ENCODE results near the gene NFIC. TPM values are rescaled to one million over a fixed set of nuclear protein-coding genes. Genes with fewer than 3 reads are reported as not detected.

NFIC gene
- total RNA-seq, 4 donors from 2014 or later = 125 to 285 (median 155) TPM

GRCh38 chr19:3516675-3517207, 150.4 kb downstream of the NFIC start:
- TF ChIP-seq EP300 (IDR thresholded peaks at IDR 0.05) = no peak
- no peak for TF ChIP-seq POLR2AphosphoS5 (IDR thresholded peaks at IDR 0.05)
- no peak for TF ChIP-seq CTCF (IDR thresholded peaks at IDR 0.05)
- TF ChIP-seq POLR2A (IDR thresholded peaks at IDR 0.05) = no peak
- Histone ChIP-seq H3K27ac (no peak overlapping the region), H3K4me1 (peaks cover 0 to 68% (median 0%) of the 10 kb centered on the region in 3 donors), H3K27me3 (no peaks in the 10 kb centered on the region), H3K4me3 (no peak overlapping the region), H3K9me3 (no peaks in the 10 kb centered on the region), H3K36me3 (peaks cover 0 to 35% of the 10 kb centered on the region in 2 donors)
- ATAC-seq = no peak
- 51% methylated on average over 3 of the region's 15 CpGs; no CpG with 5 or more reads in 1 of the 2 donors for WGBS, 2 donors (ENCODE audit: low coverage in 1 of 2)

GRCh38 chr19:3517638-3518037, 151.3 kb downstream of the NFIC start:
- 73 to 79% methylated on average over 2 of the region's 2 CpGs for WGBS, 2 donors (ENCODE audit: low coverage in 1 of 2)
- peaks cover 0 to 39% of the 10 kb centered on the region in 2 donors for H3K36me3 ChIP-seq
- no peak overlapping the region for H3K4me3 ChIP-seq
- no peaks in the 10 kb centered on the region for H3K27me3 ChIP-seq
- no peak overlapping the region for H3K27ac ChIP-seq
- no peaks in the 10 kb centered on the region for H3K9me3 ChIP-seq
- ATAC-seq = no peak
- no peak for TF ChIP-seq POLR2AphosphoS5 (IDR thresholded peaks at IDR 0.05)
- no peak for TF ChIP-seq POLR2A (IDR thresholded peaks at IDR 0.05)
- TF ChIP-seq CTCF (IDR thresholded peaks at IDR 0.05) = no peak
- TF ChIP-seq EP300 (IDR thresholded peaks at IDR 0.05) = no peak
- H3K4me1 ChIP-seq = peaks cover 0 to 59% (median 0%) of the 10 kb centered on the region in 3 donors

- Histone ChIP-seq H3K4me3 (no peak overlapping the region), H3K27ac (no peak overlapping the region), H3K9me3 (no peaks in the 10 kb centered on the region), H3K27me3 (no peaks in the 10 kb centered on the region), H3K4me1 (peaks cover 0 to 52% (median 0%) of the 10 kb centered on the region in 3 donors), H3K36me3 (peaks cover 0 to 45% of the 10 kb centered on the region in 2 donors)
- no peak for ATAC-seq
- TF ChIP-seq POLR2A (IDR thresholded peaks at IDR 0.05) (no peak), CTCF (IDR thresholded peaks at IDR 0.05) (no peak), EP300 (IDR thresholded peaks at IDR 0.05) (no peak), POLR2AphosphoS5 (IDR thresholded peaks at IDR 0.05) (no peak)
- 60 to 66% methylated on average over 4 to 5 of the region's 10 CpGs for WGBS, 2 donors (ENCODE audit: low coverage in 1 of 2)
Measured at GRCh38 chr19:3518255-3518654, 151.9 kb downstream of the NFIC start.

- Histone ChIP-seq H3K4me3 (no peak overlapping the region), H3K9me3 (no peaks in the 10 kb centered on the region), H3K27ac (no peak overlapping the region), H3K36me3 (peaks cover 0 to 49% of the 10 kb centered on the region in 2 donors), H3K27me3 (no peaks in the 10 kb centered on the region), H3K4me1 (peaks cover 0 to 48% (median 0%) of the 10 kb centered on the region in 3 donors)
- ATAC-seq = no peak
- no peak for TF ChIP-seq POLR2A (IDR thresholded peaks at IDR 0.05)
- no peak for TF ChIP-seq EP300 (IDR thresholded peaks at IDR 0.05)
- no peak for TF ChIP-seq POLR2AphosphoS5 (IDR thresholded peaks at IDR 0.05)
- TF ChIP-seq CTCF (IDR thresholded peaks at IDR 0.05) = no peak
- 92% methylated on average over 2 of the region's 2 CpGs; no CpG with 5 or more reads in 1 of the 2 donors for WGBS, 2 donors (ENCODE audit: low coverage in 1 of 2)
Measured at GRCh38 chr19:3518659-3519058, 152.3 kb downstream of the NFIC start.

Small RNAs within 50 kb of the gene (small RNA-seq; reads per million reads assigned to genes)
- gene AC005514.1 = 0 reads per million in 4 donors

Other genes starting within 250 kb of the NFIC start
- gene GNA15, start 230.6 kb upstream of the NFIC start, total RNA-seq = 1 to 10 TPM; 1.2 to 9.3 (median 5.7) TPM
- 1 to 10 TPM in 2 of 4 donors, under 1 TPM in 2; 0.20 to 1.9 (median 1.1) TPM for gene S1PR4, start 187.8 kb upstream of the NFIC start, total RNA-seq
- 10 to 100 TPM; 18.0 to 42.3 (median 29.2) TPM for gene NCLN, start 180.7 kb upstream of the NFIC start, total RNA-seq
- not detected for gene CELF5, start 141.9 kb upstream of the NFIC start, total RNA-seq
- not detected for gene SMIM24, start 113.9 kb downstream of the NFIC start, total RNA-seq
- not detected for gene SMIM44, start 116.9 kb downstream of the NFIC start, total RNA-seq
- 10 to 100 TPM; 16.5 to 30.7 (median 20.3) TPM for gene DOHH, start 134.1 kb downstream of the NFIC start, total RNA-seq
- gene FZR1, start 139.7 kb downstream of the NFIC start, total RNA-seq = 10 to 100 TPM; 17.6 to 32.9 (median 23.0) TPM
- gene TEKTIP1, start 172.6 kb downstream of the NFIC start, total RNA-seq = not detected
- 10 to 100 TPM; 22.1 to 94.1 (median 42.2) TPM for gene MFSD12, start 191.0 kb downstream of the NFIC start, total RNA-seq
- 100 to 1,000 TPM; 106 to 203 (median 154) TPM for gene HMG20B, start 206.4 kb downstream of the NFIC start, total RNA-seq
- gene GIPC3, start 218.9 kb downstream of the NFIC start, total RNA-seq = 10 to 100 TPM in 1 of 4 donors, 1 to 10 TPM in 2, under 1 TPM in 1; 0.94 to 16.8 (median 2.1) TPM
- gene TBXA2R, start 240.3 kb downstream of the NFIC start, total RNA-seq = 10 to 100 TPM in 1 of 4 donors, 1 to 10 TPM in 3; 1.4 to 14.9 (median 4.5) TPM

Measured in gastroesophageal sphincter (tissue), 4 donors.